Measurements from ENCODE around the gene AZI2. TPM values are rescaled to one million over a fixed set of nuclear protein-coding genes. Genes with fewer than 3 reads are reported as not detected.

AZI2 gene, protein sequence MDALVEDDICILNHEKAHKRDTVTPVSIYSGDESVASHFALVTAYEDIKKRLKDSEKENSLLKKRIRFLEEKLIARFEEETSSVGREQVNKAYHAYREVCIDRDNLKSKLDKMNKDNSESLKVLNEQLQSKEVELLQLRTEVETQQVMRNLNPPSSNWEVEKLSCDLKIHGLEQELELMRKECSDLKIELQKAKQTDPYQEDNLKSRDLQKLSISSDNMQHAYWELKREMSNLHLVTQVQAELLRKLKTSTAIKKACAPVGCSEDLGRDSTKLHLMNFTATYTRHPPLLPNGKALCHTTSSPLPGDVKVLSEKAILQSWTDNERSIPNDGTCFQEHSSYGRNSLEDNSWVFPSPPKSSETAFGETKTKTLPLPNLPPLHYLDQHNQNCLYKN
- total RNA-seq: 46.4 TPM

- peak; percentile 99 for ATAC-seq
These were observed at the start of gene AZI2, which contains the start of gene ZCWPW2 for GRCh38 chr3:28348629-28349468. Gene AZI2 (minus strand): TSS chr3:28348824. CDS start chr3:28340617, 8,207 bp downstream. Gene ZCWPW2 (plus strand): TSS chr3:28348721. CDS start chr3:28413069, 64,348 bp downstream.

- no peak for ATAC-seq
These were observed 40.4 kb upstream of the AZI2 start for GRCh38 chr3:28388978-28389377.

DNA sequence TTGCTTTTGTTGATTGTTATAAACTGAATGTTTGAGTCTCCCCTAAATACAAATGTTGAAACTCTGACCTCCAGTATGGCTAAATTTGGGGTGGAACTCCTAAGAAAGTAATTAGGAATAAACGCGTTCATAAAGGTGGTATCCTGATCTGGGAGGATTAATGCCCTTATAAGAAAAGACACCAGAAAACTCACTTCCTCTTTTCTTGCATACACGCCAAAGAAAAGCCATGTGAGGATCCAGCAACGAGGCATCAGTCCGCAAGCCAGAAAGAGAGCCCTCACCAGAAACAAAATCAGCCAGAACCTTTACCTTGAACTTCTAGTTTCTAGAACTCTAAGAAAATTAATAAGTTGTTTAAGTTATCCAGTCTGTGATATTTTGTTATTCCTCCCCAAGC is 37.4 kb upstream of the AZI2 start:
- no peak for ATAC-seq

GRCh38 chr3:28376424-28376823 is 27.8 kb upstream of the AZI2 start:
- no peak for ATAC-seq

GRCh38 chr3:28349469-28350000 is 911 bp upstream of the AZI2 start:
- peak; percentile 1 for ATAC-seq

GRCh38 chr3:28348265-28348628 is 377 bp downstream of the AZI2 start:
- ATAC-seq: peak; percentile 90

- ATAC-seq: peak; percentile 23
These were observed 1.0 kb downstream of the AZI2 start for GRCh38 chr3:28347374-28348264.

DNA sequence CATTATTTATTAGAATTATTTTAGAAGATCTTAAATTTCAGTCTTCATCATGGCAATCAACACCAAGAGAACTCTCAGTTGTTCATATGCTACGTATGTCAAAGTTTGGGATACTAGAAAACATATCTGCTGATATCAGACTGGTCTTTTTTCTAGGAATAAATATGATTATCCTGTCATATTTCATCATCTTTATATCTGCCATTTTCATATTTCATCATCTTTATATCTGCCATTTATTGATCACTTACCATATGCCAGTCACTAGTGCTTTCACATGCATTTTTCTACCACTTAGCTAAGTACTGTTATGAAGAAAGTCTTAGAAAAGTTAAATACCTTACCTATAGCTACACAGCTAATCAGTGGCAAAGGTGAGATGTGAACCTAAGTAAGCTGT is 2.9 kb downstream of the AZI2 start:
- ATAC-seq: no peak

GRCh38 chr3:28343144-28343543 is 5.5 kb downstream of the AZI2 start:
- no peak for ATAC-seq

- ATAC-seq: no peak
These were observed 11.4 kb downstream of the AZI2 start for GRCh38 chr3:28337230-28337629.

GRCh38 chr3:28335246-28335645 is 13.4 kb downstream of the AZI2 start:
- no peak for ATAC-seq

GRCh38 chr3:28334552-28334951 is 14.1 kb downstream of the AZI2 start:
- ATAC-seq: no peak

GRCh38 chr3:28328188-28329151 is 20.2 kb downstream of the AZI2 start:
- peak; percentile 37 for ATAC-seq

DNA sequence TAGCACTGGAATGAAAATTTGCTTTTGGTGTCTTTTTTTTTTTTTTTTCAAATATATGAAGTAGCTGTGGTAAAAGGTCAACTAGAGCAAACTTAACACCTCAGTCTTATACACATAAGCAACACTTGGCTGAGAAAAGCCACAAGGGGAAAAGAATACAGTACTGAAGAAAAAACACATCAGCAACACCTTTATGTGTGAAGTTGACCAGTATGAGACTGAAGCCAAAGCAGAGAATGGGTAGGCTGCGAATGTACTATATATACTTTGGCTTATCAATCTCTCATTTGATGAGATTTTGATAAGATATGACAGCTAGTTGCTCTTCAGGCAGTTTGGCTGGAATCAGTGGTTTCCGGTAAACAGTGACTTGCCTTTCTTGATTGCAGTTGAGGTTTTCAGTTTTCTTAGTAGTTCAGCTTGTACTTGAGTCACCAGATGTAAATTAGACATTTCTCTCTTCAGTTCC is 22.1 kb downstream of the AZI2 start:
- no peak for ATAC-seq

- no peak for ATAC-seq
These were observed 26.2 kb downstream of the AZI2 start for GRCh38 chr3:28322464-28322863.

DNA sequence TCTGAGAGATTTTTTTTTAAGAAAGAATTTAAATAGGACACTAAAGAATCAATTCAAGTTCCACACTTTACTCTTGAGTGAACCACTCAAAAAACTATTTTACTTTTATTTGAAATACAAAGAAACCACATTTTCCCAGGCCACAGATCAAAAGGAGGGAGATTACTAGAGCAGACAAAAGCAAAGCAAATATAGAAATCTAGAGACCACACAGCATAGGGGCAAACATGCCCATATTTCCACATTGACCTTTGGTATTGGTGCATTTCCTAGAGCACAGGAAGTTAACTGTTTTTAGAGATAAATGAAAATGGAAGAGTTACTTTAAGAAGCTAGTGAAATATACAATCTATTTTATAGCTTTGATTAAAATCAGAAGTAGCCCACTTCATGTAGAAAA is 27.6 kb downstream of the AZI2 start:
- ATAC-seq: no peak

- ATAC-seq: peak; percentile 70
These were observed 31.1 kb downstream of the AZI2 start for GRCh38 chr3:28317438-28318022.

DNA sequence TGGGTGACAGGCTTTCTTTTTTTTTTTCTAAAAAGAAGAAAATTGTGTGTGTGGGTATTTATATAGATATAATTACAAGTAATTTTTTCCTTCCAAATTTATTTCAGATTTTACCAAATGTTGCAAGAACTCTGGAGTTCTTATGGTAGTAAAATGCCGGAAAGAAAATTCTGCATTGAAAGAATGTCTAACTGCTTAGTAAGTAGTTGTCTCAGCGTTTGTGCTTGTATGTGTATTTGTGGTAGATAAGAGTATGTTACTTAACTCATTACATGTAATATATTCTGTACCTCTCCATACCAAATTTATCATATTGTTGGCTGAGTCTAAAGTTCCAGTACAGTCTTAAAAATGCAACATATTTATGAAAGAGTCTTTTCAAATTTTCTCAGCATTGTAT is 32.4 kb downstream of the AZI2 start:
- ATAC-seq: no peak

DNA sequence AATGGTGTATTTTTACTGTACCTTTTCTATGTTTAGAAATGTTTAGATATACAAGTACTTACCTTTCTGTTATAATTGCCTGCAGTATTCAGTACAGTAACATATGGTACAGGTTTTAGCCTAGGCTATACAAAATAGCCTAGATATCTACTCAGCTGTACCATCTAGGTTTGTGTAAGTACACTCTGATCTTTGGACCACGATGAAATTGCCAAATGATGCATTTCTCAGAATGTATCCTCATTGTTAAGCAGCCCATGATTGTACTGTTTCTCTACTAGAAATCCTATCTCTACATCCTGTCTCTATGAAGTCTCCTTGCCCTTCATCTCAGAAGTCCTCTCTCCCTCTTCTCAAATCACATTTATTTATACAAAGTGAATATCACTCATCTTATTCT is 32.9 kb downstream of the AZI2 start:
- no peak for ATAC-seq

DNA sequence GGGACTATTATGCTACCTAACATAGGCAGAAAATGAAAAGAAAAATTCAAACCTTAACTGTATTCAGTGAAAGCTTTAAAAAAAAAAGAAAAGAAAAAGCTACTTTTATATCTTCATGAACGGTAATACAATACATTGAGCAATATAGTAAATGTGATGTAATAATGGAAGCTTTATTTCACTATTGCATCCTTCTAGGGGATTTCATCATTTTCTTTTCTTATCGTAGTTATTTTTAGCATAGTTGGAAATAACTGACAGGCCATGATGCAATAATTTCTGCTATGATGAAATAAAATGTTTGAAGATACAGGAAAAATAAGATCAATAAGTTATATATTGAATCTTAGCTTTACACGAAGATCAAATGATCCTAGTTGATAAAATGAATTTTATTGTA is 40.4 kb downstream of the AZI2 start:
- no peak for ATAC-seq

- no peak for ATAC-seq
These were observed 46.9 kb downstream of the AZI2 start for GRCh38 chr3:28301688-28302087.

Measured in esophagus mucosa (tissue), 1 donor.